Measurements from ENCODE around the gene ACVR1C.
A peak's percentile ranks its signal among the peaks of the same experiment; 100 is the strongest.

Gene ACVR1C

DNA sequence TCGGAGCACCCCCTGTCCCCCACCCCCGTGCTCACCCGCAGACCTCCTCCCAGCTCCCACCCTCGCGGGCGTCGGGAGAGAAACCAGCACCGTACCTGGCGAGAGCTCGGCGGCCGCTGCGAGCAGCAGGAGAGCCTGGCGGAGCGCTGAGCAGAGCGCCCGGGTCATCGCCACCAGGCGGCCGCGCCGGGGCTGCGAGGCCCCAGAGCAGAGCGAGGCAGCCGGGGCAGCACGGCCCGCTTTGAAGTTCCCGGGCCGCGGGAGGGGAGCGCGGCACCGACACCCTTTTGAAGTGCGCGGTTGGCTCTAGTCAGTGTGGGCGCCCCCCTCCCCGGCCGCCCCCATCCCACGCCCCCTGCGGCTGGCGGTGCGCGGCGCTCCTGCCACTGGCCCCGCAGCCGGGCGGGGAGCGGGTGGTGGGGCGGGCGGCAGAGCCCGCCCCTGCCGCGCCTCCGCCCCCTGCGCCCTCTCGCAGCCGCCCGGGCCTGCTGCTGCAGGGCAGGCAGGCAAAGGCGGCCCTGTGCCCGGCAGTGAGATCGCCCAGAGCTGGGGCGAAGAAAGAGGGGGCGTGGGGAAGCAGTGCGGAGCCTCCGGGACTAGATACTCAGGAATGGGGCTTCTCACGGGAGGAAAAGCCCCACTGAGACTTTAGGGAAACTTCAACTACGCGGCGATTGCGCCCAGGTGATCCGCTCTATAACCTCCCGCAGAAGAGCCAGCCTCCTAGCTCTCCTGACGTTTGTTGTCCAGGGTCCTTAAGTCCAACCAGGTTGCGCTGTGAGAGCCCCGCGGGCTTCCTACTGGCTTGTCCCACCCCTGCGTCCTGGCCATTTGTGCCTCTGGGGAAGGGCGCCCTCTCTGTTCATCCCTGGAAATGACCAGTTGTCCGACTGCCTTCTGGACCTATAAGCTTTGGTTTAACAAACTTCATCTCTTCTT lies at the start of gene ACVR1C:
Gene ACVR1C (minus strand): TSS at position 388 of the 939 bp plus-strand sequence. CDS start 220 bp downstream, at position 168.
- TF ChIP-seq, protein P1, sequence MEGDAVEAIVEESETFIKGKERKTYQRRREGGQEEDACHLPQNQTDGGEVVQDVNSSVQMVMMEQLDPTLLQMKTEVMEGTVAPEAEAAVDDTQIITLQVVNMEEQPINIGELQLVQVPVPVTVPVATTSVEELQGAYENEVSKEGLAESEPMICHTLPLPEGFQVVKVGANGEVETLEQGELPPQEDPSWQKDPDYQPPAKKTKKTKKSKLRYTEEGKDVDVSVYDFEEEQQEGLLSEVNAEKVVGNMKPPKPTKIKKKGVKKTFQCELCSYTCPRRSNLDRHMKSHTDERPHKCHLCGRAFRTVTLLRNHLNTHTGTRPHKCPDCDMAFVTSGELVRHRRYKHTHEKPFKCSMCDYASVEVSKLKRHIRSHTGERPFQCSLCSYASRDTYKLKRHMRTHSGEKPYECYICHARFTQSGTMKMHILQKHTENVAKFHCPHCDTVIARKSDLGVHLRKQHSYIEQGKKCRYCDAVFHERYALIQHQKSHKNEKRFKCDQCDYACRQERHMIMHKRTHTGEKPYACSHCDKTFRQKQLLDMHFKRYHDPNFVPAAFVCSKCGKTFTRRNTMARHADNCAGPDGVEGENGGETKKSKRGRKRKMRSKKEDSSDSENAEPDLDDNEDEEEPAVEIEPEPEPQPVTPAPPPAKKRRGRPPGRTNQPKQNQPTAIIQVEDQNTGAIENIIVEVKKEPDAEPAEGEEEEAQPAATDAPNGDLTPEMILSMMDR (conservative IDR thresholded peaks at IDR 0.05) = peak; percentile 63
- H3K27ac ChIP-seq = peak within 1 kb of the TSS; percentile 52; the same call in 1 of the 2 replicates

DNA sequence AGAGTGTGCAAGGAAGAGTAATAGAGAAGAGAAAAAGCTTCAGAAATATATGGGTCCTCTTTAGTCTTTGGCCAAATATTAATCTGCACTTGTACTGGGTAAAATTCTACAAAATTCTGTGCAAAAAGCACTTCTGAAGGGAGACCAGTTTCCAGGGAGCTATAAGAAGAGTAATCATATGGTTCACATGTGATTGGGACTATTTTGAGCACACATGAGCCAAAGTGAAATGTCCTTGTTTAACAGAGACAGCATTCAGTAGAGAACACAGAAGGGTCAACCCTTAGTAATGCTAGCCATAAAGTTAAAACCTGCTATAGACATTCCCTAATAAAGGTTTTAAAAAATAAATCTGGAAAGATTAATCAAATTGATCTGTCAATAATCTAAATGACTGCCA lies 49.3 kb upstream of the ACVR1C start:
- TF ChIP-seq, protein P1 (conservative IDR thresholded peaks at IDR 0.05) = no peak

DNA sequence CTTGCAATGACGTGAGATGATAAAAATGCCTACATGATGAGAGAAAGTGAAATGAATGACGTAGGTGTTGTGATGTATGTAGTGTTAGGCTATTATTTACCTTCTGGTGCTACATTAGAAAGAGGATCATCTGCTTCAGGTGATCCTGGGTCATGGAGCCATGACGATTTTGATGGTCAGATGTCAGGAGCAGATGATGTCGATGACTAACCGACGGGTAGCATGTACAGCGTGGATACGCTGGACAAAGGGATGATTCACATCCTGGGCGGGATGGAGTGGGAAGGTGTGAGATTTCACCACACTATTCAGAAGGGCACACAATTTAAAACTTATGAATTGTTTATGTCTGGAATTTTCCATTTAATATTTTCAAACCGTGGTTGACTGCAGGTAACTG lies 43.5 kb upstream of the ACVR1C start:
- TF ChIP-seq, protein P1 (conservative IDR thresholded peaks at IDR 0.05) = no peak
- no peak overlapping the region for H3K27ac ChIP-seq

More for the DNA sequence above, 49.3 kb upstream of the ACVR1C start:
- no peak overlapping the region for H3K27ac ChIP-seq

DNA sequence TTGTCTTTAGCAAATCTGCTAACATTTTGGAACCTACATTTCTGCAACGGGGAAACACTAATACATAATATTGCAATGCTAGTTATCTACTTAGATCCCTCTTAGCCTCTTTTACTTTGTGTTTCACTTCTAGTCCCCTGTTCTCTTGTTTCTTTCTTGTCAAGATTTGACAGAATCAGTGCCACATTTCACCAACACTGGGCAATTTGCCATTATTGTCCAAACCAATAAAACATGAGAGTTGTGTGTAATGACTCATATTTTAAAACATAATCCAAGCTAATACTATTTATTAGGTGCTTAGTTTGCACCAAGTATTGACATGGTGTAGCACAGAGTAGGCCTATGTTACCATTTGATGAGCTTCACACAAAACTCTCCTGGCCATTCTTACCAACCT lies 33.7 kb upstream of the ACVR1C start:
- TF ChIP-seq, protein P1 (conservative IDR thresholded peaks at IDR 0.05) = no peak
- H3K27ac ChIP-seq = no peak overlapping the region

DNA sequence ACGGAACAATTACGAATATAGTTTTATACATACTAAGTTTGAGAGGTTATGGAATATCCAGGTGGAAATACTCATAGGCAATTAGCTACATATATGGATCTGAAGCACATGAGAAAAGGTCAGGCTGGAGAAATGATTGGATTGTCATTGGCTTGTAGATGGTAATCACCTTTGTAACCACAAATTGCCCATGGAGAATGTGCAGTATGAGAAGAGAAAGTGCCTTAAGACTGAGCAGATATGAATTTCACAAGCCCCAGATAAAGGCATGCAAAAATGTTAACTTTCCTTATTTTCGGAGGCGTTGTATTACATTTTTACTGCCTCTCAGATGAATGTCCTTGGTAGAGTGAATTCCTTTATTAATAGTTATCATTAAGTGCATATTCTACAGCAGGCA lies 33.1 kb upstream of the ACVR1C start:
- no peak overlapping the region for H3K27ac ChIP-seq
- TF ChIP-seq, protein P1 (conservative IDR thresholded peaks at IDR 0.05) = no peak

DNA sequence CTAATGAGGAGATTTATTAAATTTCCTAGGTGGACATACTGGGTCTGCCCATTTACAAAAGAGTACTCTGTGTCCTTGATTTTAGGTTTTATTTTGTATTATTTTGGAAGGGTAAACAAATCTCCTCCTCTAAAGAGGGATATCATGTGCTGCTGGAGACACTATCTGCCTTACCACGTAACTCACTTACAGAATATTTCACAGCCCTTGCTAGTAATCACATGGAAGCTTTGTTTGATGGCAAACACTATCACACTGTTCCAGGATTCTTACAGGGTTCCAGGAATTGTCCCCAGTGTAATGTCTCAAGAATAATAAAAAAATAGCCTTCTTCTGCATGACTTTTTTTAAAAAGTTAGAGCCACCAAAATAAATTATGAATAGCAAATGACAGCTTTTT lies 29.2 kb upstream of the ACVR1C start:
- no peak overlapping the region for H3K27ac ChIP-seq
- TF ChIP-seq, protein P1 (conservative IDR thresholded peaks at IDR 0.05) = no peak

DNA sequence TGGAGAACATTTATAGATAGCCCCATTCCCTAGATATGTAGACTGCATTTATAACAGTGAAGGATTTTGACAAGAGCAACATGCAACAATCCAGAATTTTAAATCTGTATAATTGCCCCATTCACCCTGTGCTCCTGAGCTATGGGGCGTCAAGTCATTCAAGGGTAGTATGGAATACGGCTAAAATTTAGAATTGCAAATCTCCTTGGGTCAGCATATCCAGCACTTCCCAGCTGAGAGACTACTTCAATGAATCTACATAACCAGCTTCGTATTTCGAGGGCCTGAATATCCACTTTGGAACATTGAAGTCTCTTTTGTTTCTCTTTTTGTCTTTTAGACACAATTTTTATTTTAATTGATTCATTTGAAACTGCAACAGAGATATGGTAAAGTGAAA lies 28.4 kb upstream of the ACVR1C start:
- TF ChIP-seq, protein P1 (conservative IDR thresholded peaks at IDR 0.05) = no peak
- H3K27ac ChIP-seq = no peak overlapping the region
